Smooth muscle cell (in vitro differentiated cells): Measurements from ENCODE around the gene ZNF778. TPM values are rescaled to one million over a fixed set of nuclear protein-coding genes. Genes with fewer than 3 reads are reported as not detected.

ENCODE experiments used
- DNase-seq: peaks from one replicate; lab custom pipeline; 2025; ENCODE audit not compliant: unreplicated experiment; lab: John Stamatoyannopoulos, UW
- H2AFZ ChIP-seq: fragments of 200-600 bp; sonication (generic); 2 replicates; pipeline ENCODE4 v1.6.0; 2016; ENCODE audit warnings: antibody characterized with exemption, low read depth, mild to moderate bottlenecking
- H3F3A ChIP-seq: fragments of 200-600 bp; sonication (generic); 2 replicates; pipeline ENCODE4 v1.6.0; 2017; ENCODE audit warnings: antibody characterized with exemption, low read depth
- H3K27ac ChIP-seq: fragments of 200-600 bp; sonication (generic); 2 replicates; pipeline ENCODE4 v1.5.1; 2016; ENCODE audit warnings: low read depth, mild to moderate bottlenecking
- H3K27me3 ChIP-seq: fragments of 200-600 bp; sonication (generic); 2 replicates; pipeline ENCODE4 v1.6.1; 2016; ENCODE audit warnings: low read depth, mild to moderate bottlenecking
- H3K36me3 ChIP-seq: fragments of 200-600 bp; sonication (generic); 2 replicates; pipeline ENCODE4 v1.5.1; 2016; ENCODE audit warnings: low read depth
- H3K4me1 ChIP-seq: fragments of 200-600 bp; sonication (generic); 2 replicates; pipeline ENCODE4 v1.5.1; 2016; ENCODE audit warnings: low read depth
- H3K4me2 ChIP-seq: fragments of 200-600 bp; sonication (generic); 2 replicates; pipeline ENCODE4 v1.6.0; 2016; ENCODE audit warnings: mild to moderate bottlenecking
- H3K4me3 ChIP-seq: fragments of 200-600 bp; sonication (generic); 2 replicates; pipeline ENCODE4 v1.5.1; 2016; ENCODE audit warnings: mild to moderate bottlenecking
- H3K79me2 ChIP-seq: fragments of 200-600 bp; sonication (generic); 2 replicates; pipeline ENCODE4 v1.6.0; 2016; ENCODE audit warnings: low read depth, mild to moderate bottlenecking
- H3K9ac ChIP-seq: fragments of 200-600 bp; sonication (generic); 2 replicates; pipeline ENCODE4 v1.6.0; 2016; ENCODE audit warnings: low read depth
- H3K9me3 ChIP-seq: fragments of 200-600 bp; sonication (generic); replicated peaks from 2 replicates; pipeline ENCODE4 v1.5.1; 2016; ENCODE audit warnings: low read depth
- H4K20me1 ChIP-seq: fragments of 200-600 bp; sonication (generic); 2 replicates; pipeline ENCODE4 v1.6.0; 2016; ENCODE audit warnings: low read depth
- CTCF ChIP-seq: fragments of 200-600 bp; sonication (generic); IDR thresholded peaks from 2 replicates; pipeline ENCODE4 v1.5.1; 2017; ENCODE audit warnings: borderline replicate concordance, mild to moderate bottlenecking, antibody characterized with exemption; ENCODE audit not compliant: insufficient read depth, poor library complexity, severe bottlenecking
- WGBS: methylation state at CpG from one replicate; pipeline ENCODE4 v1.1.7; 2016; ENCODE audit warnings: low lambda C conversion rate; 5-methylcytosine and 5-hydroxymethylcytosine counted together
- polyA plus RNA-seq: library from polyadenylated mRNA; unstranded; fragments of >200 nt; fragmentation: Nextera tagmentation; extraction: Ambion mirVana; gene quantifications from 2 replicates; pipeline ENCODE4 v1.2.1, GENCODE V29; 2016
- total RNA-seq: library from RNA; depleted of rRNA; stranded (reverse); fragments of >200 nt; gene quantifications from 2 replicates; pipeline ENCODE4 v1.2.3, GENCODE V29; 2014

The ZNF778 gene
- total and polyA plus RNA-seq, 2 experiments from 2014 or later: 3.0 to 6.2 TPM

- no peak overlapping the region for H2AFZ ChIP-seq
- H3K4me2 ChIP-seq: no peak overlapping the region
- no peaks in the 10 kb centered on the region for H3K79me2 ChIP-seq
- DNase-seq: no peak
- no peaks in the 10 kb centered on the region for H3K27me3 ChIP-seq
- no peaks in the 10 kb centered on the region for H3K9me3 ChIP-seq
- no peak overlapping the region for H3K27ac ChIP-seq
- no peaks in the 10 kb centered on the region for H4K20me1 ChIP-seq
- no peaks in the 10 kb centered on the region for H3F3A ChIP-seq
- H3K4me1 ChIP-seq: no peaks in the 10 kb centered on the region
- H3K36me3 ChIP-seq: no peaks in the 10 kb centered on the region
- H3K9ac ChIP-seq: no peak overlapping the region
- no peak overlapping the region for H3K4me3 ChIP-seq
- WGBS: 65% methylated on average over 15 of the region's 15 CpGs
- TF ChIP-seq CTCF: no peak
These were observed 6.5 kb upstream of the ZNF778 start for GRCh38 chr16:89210904-89211515.

- H3K9ac ChIP-seq: peak overlapping the region; percentile 98
- H3K36me3 ChIP-seq: no peaks in the 10 kb centered on the region
- H3K4me2 ChIP-seq: peak overlapping the region; percentile 98
- no peaks in the 10 kb centered on the region for H3F3A ChIP-seq
- no peaks in the 10 kb centered on the region for H3K9me3 ChIP-seq
- H3K27me3 ChIP-seq: no peaks in the 10 kb centered on the region
- peak overlapping the region; percentile 95 for H3K4me3 ChIP-seq
- peaks cover 7% of the 10 kb centered on the region for H4K20me1 ChIP-seq
- 7% methylated on average over 25 of the region's 25 CpGs for WGBS
- DNase-seq: peak; percentile 16
- H3K27ac ChIP-seq: peak overlapping the region; percentile 94
- peak overlapping the region; percentile 95 for H2AFZ ChIP-seq
- TF ChIP-seq CTCF: peak; percentile 57
- H3K4me1 ChIP-seq: peaks cover 9% of the 10 kb centered on the region
- H3K79me2 ChIP-seq: peaks cover 28% of the 10 kb centered on the region
These were observed 977 bp upstream of the ZNF778 start for GRCh38 chr16:89216315-89217137.

- peaks cover 9% of the 10 kb centered on the region for H3K4me1 ChIP-seq
- H3F3A ChIP-seq: no peaks in the 10 kb centered on the region
- H3K4me3 ChIP-seq: peak overlapping the region; percentile 95
- H3K27me3 ChIP-seq: no peaks in the 10 kb centered on the region
- no peaks in the 10 kb centered on the region for H3K9me3 ChIP-seq
- no peak for DNase-seq
- peak overlapping the region; percentile 94 for H3K27ac ChIP-seq
- H2AFZ ChIP-seq: peak overlapping the region; percentile 95
- peaks cover 7% of the 10 kb centered on the region for H4K20me1 ChIP-seq
- no peaks in the 10 kb centered on the region for H3K36me3 ChIP-seq
- TF ChIP-seq CTCF: no peak
- peak overlapping the region; percentile 98 for H3K9ac ChIP-seq
- WGBS: 2% methylated on average over 11 of the region's 11 CpGs
- H3K79me2 ChIP-seq: peaks cover 28% of the 10 kb centered on the region
- H3K4me2 ChIP-seq: peak overlapping the region; percentile 98
These were observed 440 bp upstream of the ZNF778 start for GRCh38 chr16:89217138-89217387.
